Measurements from ENCODE around the gene DAGLB.
A peak's percentile ranks its signal among the peaks of the same experiment; 100 is the strongest.
"Not testable (repeated sequence)": the region's sequence is repeated elsewhere in the genome, so short reads cannot be mapped to it uniquely, and the experiment has no call there.

The DAGLB gene

GRCh38 chr7:6460990-6461584 is 13.3 kb upstream of the DAGLB start:
- no peak for DNase-seq

DNA sequence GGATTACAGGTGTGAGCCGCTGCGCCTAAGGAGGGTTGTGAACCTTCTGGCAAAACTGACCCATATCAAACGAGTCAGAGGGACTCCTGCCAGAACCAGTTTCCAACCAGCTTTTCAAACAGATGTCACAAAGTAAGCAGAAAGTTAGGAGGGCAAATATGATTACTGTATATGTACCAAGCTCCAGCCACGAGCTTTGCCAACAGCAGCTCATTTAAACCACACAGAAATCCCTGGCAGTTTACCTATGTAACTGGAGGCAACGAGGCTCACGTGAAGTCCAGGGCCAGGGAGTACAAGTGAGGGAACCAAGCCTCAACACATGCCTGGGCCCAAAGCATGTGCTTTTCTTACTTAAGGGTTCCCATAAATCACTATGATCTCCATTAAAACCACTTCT is 12.5 kb upstream of the DAGLB start:
- no peak for DNase-seq

- not testable (repeated sequence) for DNase-seq
These were observed 10.9 kb upstream of the DAGLB start for GRCh38 chr7:6458676-6459075.

- DNase-seq = no peak
These were observed 6.0 kb upstream of the DAGLB start for GRCh38 chr7:6453734-6454133.

DNA sequence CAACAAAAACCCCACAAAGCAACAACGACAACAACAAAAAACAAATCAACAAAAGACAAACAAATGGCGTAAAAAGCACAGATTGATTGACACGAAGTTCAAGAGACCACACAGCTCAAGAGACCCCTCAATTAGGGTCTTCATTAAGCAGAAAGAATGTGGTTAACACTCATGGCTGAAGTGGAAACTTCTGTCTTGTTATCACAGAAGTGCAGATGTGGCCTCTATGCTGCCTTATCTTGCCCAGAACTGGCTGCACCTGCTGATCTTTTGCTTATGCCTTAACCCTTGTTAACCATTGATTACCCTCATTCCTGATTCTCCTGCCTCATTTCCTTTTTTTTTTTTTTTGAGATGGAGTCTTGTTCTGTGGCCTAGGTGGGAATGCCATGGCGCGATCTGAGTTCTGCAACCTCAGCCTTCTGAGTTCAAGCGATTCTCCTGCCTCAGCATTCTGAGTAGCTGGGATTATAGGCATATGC is 3.5 kb upstream of the DAGLB start:
- no peak for DNase-seq

GRCh38 chr7:6450591-6450990 is 2.8 kb upstream of the DAGLB start:
- not testable (repeated sequence) for DNase-seq

- DNase-seq = not testable (repeated sequence)
These were observed 2.1 kb upstream of the DAGLB start for GRCh38 chr7:6449884-6450283.

DNA sequence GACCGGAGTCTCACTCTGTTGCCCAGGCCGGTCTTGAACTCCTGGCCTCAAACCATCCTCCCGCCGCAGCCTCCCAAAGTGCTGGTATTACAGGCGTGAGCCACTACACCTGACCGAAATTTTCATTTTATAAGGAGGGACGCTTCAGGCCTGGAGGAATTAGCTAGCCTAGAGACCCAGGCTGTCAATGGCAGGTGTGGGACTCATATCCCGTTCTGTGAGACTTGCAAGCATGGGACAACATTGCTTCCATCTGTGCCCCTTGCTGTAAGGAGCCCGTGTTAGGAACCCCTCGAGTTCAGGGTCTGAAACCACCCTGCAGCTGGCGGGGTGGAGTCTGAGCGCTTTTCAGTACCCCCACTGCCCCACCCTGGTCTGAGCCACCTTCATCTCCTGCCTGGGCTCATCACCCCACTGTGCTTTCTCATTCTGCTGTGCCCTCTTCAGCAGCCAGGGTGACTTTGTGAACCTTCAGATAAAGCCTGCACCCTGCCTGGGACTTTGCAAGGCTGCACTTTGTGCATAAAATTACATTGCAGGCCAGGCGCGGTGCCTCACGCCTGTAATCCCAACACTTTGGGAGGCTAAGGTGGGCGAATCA is 1.3 kb upstream of the DAGLB start:
- DNase-seq = no peak

DNA sequence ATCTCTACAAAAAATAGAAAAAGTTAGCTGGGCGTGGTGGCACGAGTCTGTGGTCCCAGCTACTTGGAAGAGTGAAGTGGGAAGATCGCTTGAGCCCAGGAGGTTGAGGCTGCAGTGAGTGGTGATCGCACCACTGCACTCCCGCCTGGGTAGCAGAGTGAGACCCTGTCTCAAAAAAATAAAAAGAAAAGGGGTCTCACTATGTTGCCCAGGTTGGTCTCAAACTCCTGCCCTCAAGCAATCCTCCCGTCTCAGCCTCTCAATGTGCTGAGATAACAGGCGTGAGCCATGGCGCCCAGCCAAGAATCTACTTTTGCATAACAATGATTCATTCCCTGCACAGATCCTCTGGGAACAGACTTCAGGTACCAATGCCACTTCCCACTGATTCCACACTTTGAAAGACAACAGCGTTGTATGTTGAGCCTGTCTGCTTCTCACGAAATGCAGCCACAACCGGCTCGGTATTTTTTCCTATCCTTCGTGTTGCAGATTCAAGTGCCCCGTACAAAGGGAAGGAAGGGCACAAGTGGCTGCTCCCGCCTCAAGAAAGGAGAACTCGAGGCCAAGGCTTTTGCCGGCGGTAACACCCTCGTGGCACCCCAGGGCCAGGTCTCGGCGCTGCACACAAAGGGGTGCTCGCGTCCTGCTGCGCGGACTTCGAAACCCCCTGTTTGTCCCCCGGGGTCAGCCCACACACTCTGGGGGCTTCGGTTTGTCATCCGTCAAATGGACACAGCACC is 745 bp downstream of the DAGLB start:
- peak; percentile 58 for DNase-seq

- DNase-seq = peak; percentile 34
These were observed 3.1 kb downstream of the DAGLB start for GRCh38 chr7:6444516-6445269.

- DNase-seq = no peak
These were observed 4.3 kb downstream of the DAGLB start for GRCh38 chr7:6443372-6443941.

- no peak for DNase-seq
These were observed 5.6 kb downstream of the DAGLB start for GRCh38 chr7:6442114-6442513.

DNA sequence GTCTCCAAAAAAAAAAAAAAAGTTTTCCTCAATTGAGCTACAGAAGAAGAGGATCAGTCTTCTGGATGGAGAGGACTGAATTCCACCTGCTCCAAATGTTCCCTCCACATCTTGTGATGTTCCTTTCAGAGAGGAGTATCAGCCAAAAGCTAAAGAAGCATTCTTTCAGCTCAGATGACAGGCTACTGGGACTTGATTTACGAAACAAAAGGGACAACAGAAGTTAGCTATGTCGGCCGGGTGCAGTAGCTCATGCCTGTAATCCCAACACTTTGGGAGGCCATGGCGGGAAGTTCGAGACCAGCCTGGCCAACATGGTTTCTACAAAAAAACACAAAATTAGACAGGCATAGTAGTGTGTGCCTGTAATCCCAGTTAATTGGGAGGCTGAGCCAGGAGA is 7.4 kb downstream of the DAGLB start:
- DNase-seq = no peak

DNA sequence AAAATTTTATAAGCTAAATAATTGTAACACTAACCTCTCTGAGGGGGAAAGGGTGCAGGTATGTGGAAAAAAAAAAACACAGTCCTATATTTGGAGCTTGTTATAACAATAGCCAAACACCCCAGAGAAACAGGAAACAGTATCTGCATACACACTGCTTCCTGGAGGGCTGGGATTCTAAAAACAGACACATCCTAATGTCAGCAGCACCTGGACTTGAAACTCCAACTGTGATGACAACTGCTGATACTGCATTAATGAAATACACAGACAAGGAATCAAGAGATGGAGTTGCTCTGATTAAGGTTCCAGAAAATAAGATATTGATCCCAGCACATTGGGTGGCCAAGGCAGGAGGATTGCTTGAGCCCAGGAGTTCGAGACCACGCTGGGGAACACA is 9.3 kb downstream of the DAGLB start:
- DNase-seq = no peak

DNA sequence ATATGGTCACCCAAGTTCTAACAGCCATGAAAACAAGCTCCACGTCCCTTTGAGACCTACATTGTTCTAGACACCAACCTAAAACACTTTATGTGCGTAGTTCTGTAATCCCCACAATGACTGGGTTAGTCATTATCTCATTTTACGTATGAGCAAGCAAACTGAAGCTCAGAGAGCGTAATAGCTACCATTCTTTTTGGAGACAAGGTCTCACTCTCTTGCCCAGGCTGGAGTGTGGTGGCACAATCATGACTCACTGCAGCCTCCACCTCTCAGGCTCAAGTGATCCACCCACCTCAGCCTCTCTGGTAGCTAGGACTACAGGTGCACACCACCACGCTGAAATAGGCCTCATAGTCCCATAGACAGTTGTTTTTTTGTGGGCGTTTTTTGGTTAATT is 10.5 kb downstream of the DAGLB start:
- DNase-seq = no peak

- no peak for DNase-seq
These were observed 11.4 kb downstream of the DAGLB start for GRCh38 chr7:6436385-6436685.

GRCh38 chr7:6435486-6436384 is 12.0 kb downstream of the DAGLB start:
- DNase-seq = peak; percentile 65

DNA sequence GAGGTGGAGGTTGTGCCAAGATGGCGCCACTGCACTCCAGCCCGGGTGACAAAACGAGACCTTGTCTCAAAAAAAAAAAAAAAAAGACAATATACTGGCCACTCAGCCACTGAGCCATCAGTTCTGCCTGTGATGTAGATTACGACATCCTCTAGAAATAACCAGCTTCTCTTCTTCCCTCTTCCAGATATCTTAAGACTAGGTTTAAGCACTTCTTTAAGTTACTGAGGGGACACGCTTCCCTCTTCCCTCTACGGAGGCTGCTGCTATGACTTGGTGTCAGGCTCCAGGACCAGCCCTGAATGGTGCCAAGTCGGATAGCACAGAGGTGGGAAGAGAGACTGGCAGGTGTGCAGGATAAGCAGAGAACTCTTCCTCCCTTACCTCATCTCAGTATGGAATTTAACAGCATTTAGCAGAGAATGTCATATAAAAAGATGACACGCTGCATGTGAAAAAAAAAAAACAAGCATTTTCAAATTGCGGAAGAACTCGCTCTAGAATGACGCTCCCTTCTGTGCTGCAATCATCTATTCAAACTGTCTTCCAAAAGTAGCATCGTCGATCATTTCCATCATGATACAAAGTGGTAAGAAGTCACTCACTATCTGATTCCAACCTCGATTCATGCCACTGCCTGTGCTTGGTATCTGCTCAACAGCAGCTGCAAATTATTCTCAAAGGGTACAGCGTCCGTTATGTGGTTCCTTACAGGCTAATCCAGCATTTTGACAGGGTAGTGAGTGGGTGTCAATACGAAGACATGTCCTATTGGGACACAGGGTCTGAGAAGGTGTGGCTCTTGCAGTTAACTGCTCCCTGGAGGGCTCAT is 13.8 kb downstream of the DAGLB start:
- DNase-seq = no peak

GRCh38 chr7:6432781-6433180 is 15.0 kb downstream of the DAGLB start:
- no peak for DNase-seq

DNA sequence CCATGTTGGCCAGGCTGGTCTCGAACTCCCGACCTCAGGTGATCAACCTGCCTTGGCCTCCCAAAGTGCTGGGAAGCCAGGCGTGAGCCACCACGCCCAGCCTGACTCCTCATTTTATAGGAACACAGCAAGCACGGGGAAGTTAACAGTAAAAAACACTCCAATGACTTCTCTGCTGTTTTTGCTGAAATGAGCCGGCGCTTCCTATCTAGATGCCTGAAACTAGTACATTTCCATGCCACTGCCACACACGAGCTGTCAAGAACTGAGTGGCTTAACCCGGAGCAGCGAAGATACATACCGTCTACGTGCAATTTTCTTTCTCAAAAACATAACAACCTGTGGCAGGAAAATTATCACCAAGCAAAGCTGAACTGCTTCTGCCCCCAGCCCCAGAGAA is 16.8 kb downstream of the DAGLB start:
- DNase-seq = no peak

DNA sequence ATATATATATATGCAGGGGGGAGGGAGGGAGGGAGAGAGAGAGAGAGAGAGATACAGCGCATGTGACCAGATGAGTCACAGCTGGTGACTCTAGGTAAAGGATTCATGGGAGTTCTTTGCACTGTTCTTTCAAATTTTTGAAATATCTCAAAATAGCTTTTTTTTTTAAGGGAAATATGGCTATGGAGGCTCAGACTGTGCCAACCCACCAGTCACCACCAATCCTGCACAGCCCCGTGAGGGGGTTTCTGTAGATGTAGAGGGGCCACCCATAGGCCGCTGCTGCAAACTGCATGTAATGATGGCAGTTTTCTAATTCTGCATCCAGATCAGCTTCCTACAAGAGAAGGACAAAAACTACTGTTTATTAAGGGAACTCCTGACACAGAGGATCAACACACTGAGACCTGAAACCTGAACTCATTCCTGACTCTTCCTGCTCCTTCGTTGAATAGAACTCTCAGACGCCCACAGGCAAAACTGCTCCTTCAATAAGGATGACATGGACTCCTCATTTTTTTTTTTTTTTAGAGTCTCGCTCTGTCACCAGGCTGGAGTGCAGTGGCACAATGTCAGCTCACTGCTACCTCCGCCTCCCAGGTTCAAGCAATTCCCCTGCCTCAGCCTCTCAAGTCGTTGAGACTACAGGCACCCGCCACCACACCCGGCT is 17.3 kb downstream of the DAGLB start:
- no peak for DNase-seq
